HG03439 (cell line): ENCODE results near the gene PRM1.
"Not testable (repeated sequence)": the region's sequence is repeated elsewhere in the genome, so short reads cannot be mapped to it uniquely, and the experiment has no call there.

Experiments used
- ATAC-seq: cut with Tn5 transposase; IDR thresholded peaks from one replicate; pipeline ENCODE4 v1.9.1; 2021; ENCODE audit warnings: mild to moderate bottlenecking, moderate library complexity; ENCODE audit not compliant: unreplicated experiment

The PRM1 gene

DNA sequence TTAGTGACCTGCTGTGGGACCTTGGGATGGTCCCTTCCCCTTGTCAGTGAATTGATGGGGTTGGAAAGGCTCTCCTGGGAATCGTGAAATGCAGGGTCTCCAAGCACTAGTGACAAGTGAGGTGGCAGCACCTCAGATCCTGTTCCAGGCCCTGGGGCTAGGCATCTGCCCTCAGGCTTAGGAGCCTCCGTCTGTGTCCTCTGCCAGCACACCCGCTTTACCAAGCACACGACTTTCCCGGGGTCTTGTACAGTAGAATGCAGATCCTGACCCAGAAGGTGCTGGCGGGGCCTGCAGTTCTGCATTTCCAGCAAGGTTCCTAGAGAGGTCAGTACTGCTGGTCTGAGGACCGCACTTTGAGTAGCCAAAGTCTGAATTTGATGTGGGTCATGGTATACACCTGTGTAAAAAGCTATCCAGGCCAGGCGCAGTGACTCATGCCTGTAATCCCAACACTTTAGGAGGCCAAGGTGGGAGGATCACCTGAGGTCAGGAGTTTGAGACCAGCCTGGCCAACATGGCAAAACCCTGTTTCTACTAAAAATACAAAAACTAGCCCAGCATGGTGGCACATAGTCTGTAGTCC lies 33.3 kb upstream of the PRM1 start:
- no peak for ATAC-seq

- ATAC-seq, result no peak
These were observed 32.6 kb upstream of the PRM1 start for GRCh38 chr16:11313493-11314308.

DNA sequence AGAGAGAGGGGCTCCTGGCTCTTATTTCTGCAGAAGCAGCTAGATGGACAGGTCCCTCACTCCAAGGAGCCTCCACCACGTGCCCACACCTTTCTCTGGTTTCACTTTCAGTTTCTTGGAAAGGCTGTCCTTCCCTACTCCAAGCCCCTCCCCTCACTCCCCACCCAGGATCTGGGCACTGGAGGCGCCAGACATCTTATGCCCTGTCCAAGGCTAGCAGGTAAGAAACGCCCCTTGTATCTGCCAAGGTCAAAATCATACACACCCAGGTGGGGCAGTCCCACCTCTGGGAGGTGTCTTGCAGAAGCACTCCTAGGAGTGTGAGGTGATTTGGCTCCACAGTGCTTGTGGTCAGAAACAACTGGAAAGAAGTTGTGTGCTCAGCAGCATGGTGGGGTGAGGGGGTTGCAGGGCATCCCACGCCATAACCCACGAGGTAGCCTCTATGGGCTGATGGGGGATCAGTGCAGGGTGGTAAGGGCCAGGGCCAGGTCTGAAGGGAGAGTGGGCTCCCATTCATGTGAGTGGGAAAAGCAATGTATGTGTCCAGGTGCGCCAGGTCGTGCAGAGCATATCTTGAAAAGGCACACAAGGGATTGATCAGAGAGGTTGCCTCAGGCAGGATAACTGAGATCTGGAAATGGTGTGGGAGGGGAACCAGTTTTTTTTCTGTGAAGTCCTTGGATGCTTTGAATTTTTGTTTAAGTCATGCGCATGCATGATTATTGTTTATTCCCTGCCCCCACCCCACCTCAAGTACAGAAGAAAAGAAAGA lies 31.8 kb upstream of the PRM1 start:
- no peak for ATAC-seq

- peak; percentile 37 for ATAC-seq
These were observed 29.9 kb upstream of the PRM1 start for GRCh38 chr16:11310997-11311561.

DNA sequence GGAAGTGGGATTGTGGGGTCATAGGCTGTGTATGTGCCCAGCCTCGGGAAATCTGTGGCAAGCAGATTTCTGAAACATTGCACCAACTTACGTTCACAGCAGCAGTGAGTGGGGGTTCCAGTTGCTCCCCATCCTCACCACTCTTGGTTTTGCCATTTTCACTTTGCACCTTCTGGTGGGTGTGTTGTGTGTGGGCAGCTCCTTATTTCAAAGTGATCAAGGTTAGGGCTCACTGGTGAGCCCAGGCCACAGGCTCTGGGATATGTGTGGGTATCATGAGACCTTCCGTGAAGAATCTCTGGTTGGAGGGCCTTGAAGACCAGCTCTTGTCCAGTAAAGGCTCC lies 29.5 kb upstream of the PRM1 start:
- ATAC-seq, result no peak

DNA sequence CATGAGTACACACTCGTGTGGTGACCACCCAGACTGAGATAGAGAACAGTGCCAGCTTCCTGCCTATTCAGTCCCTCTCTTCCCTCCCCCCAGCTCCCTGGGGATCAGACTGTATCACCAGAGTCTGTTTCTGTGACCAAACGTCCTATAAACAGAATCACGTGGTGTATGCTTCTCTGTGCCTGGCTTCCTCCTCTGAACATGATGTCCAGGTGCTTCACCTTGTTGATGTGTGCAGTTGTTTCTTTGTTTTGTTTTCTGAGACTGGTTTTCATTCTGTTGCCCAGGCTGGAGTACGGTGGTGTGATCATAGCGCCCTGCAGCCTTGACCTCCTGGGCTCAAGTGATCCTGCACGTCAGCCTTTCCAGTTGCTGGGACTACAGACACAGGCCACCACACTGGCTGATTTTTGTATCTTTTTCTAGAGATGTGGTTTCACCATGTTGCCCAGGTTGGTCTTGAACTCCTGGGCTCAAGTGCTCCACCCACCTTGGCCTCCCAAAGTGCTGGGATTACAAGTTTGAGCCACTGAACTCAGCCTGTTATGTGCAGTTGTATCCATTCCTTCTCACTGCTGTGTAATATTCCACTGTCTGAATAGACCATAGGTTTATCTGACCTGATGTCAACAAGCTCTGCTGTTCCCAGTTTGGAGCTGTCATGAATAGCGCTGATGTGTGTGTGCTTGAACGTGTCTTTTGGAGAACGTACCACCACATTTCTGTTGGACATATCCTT lies 28.9 kb upstream of the PRM1 start:
- ATAC-seq, result peak; percentile 46

DNA sequence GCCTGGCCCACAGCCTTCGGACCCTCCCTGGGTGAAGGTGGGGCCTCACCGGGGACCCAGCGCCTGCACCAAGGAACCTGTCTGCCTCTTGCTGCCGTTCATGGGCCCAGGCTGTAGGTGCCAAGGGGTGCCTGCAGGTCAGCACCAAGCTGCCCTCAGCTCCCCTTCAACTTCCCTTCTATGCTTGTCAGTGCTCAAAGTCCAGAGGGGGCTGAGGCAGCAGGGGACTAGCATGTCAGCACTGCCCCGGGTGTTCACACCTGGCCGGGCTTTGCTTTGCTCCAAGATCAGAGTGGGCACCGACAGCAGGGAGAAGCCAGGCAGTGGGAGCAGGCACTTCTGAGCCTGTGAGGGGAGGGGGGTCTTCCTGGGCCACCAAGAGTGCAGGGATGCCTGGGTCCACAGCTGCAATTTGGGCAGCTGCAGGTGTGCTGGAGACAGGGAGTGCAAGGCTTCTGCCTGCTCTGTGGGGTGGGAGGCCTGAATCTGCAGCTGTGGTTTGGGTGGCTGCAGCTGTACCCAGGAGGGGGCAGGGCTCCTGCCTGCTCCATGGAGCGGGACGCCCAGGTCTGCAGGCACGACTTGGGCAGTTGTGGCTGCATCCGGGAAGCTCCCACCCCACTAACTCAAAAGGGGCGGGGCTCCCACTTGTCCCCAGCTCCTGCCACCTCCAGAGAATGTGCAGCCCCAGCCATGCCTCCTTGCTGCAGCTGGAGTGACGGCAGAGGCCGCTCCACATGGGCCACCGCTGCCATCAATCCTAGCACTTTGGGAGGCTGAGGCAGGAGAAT lies 27.6 kb upstream of the PRM1 start:
- ATAC-seq, result no peak

DNA sequence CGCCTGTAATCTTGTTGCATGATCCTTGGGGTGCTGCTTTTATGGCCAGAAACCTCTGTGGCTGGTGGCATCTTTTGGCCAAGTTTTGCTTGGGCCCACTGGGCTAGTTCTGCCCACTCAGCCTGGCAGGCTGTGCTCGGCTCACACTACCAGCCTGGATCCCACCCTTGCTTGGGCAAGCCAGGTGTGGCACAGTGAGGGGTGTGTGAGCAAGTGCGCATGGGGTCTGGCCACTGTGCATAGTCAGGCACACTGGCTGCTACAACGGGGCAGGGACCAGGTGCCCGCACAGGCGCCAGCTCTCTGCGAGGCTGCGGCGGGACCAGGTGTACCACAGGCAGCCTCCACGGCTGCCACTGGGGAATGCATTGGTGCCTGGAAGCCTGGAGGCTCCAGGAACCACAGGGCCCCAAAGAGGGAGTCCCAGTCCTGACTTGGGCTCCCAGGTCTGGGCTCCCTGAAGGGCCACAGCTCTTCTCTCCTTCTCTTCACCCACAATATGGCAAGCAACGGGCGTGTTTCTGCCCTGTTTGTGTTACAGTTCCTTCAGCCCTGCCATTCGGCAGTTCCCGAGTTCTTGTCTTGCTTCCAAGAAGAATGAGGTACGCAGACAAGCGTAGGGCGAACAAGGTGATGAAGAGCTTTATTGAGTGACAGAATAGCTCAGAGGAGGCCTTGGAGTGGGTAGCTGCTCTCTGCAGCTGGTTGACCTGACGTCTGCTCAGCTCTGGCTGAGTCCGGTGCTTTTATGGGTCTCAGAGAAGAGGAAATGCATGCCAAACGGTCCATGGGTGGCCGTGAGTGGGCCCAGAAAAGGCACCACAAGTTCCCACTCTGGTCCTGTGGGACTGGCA lies 26.7 kb upstream of the PRM1 start:
- no peak for ATAC-seq

DNA sequence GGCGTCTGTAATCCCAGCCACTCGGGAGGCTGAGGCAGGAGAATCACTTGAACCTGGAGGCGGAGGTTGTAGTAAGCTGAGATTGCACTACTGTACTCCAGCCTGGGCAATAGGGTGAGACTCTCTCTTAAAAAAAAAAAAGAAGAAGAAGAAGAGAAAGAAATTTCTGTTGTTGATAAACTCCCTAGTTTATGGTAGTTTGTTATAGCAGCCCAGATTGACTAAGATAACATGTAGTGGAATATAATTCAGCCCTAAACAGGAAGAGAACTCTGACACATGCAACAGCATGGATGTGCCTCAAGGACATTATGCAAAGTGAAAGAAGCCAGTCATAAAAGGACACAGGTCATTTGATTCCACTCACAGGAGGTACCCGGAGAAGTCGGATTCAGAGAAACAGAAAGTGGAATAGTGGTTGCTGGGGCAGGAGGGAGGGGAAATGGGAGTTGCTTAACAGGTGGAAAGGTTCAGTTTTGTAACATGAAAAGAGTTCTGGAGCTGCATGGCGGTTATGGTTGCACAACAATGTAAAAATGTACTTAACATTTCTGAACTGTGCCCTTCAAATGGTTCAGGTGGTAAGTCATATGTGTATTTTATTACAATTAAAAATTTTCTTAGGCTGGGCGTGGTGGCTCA lies 26.0 kb upstream of the PRM1 start:
- ATAC-seq, result no peak

GRCh38 chr16:11306381-11306780 lies 25.3 kb upstream of the PRM1 start:
- ATAC-seq, result no peak

DNA sequence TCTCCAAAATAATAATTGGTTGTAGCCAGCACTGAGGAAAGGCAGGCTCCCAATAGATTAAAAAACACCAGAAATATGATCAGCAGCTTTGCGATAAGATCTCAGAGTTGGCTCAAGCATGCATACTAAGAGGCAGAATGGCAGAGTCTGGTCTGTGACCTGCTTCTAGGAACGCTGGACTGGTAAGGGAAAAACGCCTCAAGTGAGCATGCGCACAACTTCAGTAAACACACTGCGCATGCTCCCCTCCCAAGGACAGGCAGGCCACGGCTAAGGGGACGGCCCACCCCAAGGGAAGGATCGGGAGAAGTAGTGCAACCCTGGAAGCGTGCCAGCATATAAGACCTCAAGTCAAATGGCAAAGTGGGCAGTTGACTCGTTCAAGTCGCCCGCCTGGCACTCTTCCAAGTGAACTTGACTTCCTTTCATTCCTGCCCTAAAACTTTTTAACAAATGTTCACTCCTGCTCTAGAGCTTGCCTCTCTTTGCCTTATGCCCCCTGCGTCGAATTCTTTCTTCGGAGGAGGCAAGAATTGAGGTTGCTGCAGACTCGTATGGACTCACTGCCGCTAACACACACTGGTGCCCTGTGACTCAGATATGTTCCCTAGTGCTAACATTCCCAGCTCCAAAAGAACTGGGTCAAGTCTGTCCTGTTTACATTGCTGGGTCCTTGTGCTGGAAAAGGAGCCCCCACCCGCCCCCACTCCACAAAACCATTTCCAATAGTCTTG lies 22.4 kb upstream of the PRM1 start:
- ATAC-seq, result no peak

DNA sequence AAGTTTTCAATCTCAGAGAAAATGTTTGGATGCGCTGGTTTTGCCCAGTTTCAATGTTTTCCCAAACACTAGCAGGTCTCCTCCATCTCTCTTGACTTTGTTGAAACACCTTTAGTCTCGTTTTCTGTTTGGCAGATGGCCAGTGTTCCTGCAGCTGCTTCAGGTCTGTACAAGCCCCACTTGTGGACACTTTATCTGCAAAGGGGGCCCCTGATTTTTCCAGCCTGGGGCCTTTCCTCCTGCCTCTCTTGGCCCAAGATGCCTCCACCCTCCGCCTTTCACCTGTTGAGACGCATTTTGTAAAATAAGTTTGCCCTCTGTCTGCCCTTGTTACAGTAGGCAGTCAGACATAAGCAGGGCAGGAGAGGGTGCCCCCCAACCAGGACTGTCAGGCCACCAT lies 21.8 kb upstream of the PRM1 start:
- no peak for ATAC-seq

GRCh38 chr16:11301645-11302501 lies 20.7 kb upstream of the PRM1 start:
- ATAC-seq, result no peak

- no peak for ATAC-seq
These were observed 19.4 kb upstream of the PRM1 start for GRCh38 chr16:11300560-11300892.

GRCh38 chr16:11299865-11300559 lies 18.9 kb upstream of the PRM1 start:
- no peak for ATAC-seq

DNA sequence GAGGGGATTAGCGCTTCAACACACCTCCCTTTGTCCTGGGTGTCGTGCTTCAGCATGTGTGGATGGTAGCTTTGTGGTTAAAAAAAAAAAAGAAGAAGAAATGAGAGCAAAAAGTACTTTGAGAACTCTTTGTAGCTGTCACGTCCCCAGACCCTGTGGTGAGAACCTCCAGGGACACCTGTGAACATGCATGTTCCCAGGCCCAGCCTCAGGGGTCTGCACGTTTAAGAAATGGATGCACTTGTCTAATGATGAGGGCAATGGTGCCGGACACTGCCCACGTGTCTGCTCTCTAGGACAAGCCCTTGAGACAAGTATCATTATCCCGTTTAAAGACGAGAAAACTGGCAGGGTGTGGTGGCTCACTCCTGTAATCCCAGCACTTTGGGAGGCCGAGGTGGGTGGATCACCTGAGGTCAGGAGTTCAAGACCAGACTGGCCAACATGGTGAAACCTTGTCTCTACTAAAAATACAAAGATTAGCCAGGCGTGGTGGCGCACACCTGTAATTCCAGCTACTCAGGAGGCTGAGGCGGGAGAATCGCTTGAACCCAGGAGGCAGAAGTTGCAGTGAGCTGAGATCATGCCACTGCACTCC lies 17.9 kb upstream of the PRM1 start:
- ATAC-seq, result not testable (repeated sequence)
